HG03469 (cell line): ENCODE results near the gene EIF3F.
A peak's percentile ranks its signal among the peaks of the same experiment; 100 is the strongest.
"Not testable (repeated sequence)": the region's sequence is repeated elsewhere in the genome, so short reads cannot be mapped to it uniquely, and the experiment has no call there.

Experiments
- ATAC-seq: cut with Tn5 transposase; IDR thresholded peaks from one replicate; pipeline ENCODE4 v1.9.1; 2021; ENCODE audit warnings: mild to moderate bottlenecking, moderate library complexity, moderate number of reproducible peaks; ENCODE audit not compliant: unreplicated experiment

Gene EIF3F

GRCh38 chr11:7987560-7987883, 385 bp downstream of the EIF3F start:
- ATAC-seq: not testable (repeated sequence)

DNA sequence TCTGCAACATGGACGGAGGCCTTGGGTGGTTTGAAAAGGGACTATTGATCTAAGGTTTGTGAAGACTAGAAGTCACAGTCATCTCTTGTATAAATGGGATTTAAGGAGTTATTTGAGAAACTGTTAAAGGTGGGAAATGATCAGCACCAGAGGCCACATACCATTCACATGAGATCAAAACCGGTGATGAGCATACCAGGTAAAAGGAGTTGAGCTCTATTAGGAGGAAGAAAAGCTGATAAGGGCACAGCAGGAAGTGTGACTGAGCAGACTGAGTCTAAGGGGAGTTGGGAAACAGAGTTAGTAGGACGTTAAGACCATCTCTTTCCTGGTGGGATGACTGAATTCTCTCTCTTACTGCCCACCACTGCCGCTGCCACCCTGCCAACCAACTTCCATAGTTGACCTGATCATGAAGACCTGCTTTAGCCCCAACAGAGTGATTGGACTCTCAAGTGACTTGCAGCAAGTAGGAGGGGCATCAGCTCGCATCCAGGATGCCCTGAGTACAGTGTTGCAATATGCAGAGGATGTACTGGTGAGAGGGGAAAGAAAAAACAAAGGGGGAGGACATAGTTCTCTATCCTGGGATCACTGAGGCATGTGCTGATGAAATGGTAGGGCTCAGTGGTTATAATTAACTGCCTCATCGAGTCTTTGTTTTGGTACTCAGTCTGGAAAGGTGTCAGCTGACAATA, 7.6 kb downstream of the EIF3F start:
- no peak for ATAC-seq

GRCh38 chr11:7999795-8000194, 12.7 kb downstream of the EIF3F start:
- no peak for ATAC-seq

GRCh38 chr11:8000390-8000789, 13.3 kb downstream of the EIF3F start:
- no peak for ATAC-seq

DNA sequence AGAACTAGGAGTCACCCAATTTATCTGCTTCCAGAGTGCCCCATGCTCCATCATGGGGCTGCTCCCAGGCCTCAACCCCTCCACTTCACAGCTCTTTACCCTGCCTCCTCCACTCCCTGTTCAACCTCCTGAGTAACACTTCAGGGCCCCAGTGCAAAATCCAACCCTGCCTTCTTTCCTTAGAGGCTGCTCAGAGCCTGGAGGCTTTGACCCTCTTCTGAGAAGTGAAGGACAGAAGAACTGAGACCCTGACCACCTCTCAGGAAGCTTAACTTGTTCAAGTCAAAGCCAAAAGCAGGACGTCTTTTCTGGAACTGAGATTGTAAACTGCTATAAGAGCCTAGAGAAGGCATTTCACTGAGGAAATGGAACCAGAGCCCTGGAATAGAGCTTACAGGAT, 15.5 kb downstream of the EIF3F start:
- no peak for ATAC-seq

DNA sequence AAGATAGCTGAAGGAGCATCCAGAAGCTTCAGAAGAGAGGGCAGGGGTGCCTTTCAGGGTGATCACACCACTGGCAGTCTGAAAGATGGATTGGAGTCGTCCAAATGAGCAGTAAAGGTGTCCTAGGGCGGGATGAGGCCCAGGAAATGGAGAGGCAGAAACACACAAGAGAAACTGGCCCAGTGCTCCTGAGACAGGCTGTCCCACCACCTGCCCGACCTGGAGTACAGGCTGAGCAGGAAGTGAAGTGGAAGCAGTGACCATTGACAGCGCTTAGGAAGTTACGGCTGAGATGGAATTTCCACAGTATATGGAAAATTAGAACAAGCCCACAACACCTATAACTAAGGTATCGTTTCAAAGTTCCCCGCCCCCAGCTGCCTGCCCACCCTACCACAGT, 16.1 kb downstream of the EIF3F start:
- ATAC-seq: no peak

GRCh38 chr11:8004008-8004407, 16.9 kb downstream of the EIF3F start:
- ATAC-seq: no peak

GRCh38 chr11:8005556-8005955, 18.4 kb downstream of the EIF3F start:
- no peak for ATAC-seq

GRCh38 chr11:8006349-8006977, 19.3 kb downstream of the EIF3F start:
- peak; percentile 76 for ATAC-seq

- ATAC-seq: no peak
Measured at GRCh38 chr11:8008212-8008611, 21.1 kb downstream of the EIF3F start.

DNA sequence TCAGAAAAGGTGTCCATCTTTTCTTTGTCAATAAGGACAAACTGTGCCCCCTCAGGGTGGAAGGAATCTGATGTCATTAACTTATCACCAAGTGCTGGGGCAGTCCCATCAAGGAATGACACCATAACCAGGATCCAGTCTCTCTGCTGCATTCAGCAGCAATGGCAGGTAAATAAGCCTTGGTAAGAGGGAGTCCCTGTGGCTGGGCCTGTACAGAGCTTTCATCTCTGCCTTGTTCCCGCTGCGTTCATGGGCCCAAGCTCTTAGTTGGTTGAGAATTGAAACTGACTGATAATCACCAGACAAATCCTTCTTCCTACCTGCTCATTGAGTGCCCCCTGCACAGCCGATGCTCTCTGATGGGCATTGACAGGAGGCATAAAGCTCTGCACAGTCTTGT, 22.7 kb downstream of the EIF3F start:
- ATAC-seq: no peak

DNA sequence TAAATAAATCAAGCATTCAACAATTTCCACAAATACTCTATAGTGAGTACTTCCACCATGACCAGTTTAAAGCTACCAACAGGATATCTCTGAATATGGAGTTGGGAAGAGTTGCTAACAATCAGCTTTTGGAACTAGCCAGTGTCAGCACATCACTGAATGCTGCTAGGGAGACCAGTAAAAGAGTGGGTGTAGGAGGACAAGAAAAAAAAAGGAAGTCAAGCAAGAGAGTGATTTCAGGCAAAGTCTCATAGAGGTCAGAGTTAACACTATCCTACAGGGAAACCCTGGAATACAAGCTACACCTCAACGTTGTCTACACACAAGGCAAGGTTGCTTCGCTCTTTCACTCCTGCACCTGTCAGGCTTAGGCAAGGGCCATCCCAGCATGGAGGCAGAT, 24.2 kb downstream of the EIF3F start:
- no peak for ATAC-seq

DNA sequence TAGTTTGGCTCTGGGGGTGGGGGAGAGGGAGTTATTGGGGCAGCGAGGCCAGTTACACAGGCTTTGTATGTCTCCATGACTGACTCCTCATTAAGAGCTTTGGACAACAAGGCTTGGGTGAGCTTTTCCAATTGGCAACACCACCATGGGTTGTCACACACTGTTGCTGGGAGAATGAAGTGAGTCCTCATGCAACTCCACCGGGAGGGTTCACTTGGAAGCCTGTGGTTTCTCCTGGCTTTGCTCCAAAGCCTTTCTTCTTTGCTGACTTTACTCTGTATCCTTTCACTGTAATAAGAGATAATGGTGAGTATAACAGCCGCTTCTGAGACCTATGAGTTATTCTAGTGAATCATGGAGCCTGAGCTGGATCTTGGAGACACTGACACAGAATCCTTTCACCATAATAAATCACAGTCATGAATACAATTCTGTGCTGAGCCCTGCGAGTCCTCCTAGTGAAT, 24.9 kb downstream of the EIF3F start:
- ATAC-seq: no peak

GRCh38 chr11:8013833-8014232, 26.7 kb downstream of the EIF3F start:
- no peak for ATAC-seq

DNA sequence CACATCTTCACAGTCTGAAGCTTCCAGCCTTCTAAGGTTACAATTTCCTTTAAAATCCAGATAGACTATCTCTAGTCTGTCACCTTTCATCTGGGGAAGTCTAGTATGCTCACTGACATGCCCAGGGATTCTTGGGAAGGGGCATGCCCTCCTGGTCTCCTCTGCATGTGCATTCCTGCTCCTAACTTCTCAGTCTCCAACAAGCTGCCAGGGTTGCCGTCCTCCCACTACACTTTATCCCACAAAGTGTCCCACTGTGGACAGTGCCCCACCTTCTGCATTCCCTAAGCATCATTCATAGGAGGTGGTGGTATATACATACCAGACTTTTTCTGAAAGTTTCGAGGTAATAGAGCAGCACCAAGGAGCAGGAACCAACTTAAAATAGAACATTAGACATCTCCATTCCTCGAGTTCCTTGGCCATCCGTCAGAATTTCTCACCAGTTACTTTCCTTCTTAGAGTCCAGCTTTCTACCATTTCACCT, 28.7 kb downstream of the EIF3F start:
- ATAC-seq: no peak

DNA sequence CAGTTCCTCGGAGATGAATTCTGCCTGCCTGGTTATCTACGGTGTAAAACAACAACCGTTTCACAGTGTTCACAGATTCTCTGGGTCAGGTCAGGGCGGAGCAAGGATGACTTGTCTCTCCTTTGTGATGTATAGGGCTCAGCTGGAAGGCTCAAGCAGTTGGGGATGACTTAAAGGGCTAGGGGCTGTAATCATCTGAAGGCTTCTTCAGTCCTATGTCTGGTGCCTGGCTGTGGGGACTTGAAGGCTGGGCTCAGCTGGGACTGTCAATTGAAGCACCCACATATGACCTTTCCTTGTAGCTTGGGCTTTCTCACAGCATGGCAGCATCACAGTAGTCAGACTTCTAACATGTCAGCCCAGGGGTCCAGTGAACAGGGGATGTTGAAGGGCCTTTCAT, 29.3 kb downstream of the EIF3F start:
- ATAC-seq: no peak

DNA sequence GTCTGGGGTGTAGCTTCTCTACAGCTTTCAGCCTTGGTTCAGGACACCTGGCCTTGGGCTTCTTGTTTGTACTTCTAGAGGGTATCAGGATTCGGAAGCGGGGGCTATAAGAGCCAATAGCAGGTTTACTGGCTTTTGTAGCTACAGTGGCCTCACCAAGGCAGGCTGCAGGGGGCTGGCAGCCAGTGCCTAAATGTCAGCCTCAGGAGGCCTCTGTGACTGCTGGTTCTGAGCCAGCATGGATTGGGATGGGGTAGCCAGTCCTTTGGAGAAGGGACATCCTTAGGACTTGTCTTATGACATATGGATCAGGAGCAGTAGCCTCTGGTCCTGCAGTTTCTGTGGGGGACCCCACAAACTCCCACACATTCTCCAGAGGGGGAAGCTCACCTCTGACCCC, 29.9 kb downstream of the EIF3F start:
- no peak for ATAC-seq

DNA sequence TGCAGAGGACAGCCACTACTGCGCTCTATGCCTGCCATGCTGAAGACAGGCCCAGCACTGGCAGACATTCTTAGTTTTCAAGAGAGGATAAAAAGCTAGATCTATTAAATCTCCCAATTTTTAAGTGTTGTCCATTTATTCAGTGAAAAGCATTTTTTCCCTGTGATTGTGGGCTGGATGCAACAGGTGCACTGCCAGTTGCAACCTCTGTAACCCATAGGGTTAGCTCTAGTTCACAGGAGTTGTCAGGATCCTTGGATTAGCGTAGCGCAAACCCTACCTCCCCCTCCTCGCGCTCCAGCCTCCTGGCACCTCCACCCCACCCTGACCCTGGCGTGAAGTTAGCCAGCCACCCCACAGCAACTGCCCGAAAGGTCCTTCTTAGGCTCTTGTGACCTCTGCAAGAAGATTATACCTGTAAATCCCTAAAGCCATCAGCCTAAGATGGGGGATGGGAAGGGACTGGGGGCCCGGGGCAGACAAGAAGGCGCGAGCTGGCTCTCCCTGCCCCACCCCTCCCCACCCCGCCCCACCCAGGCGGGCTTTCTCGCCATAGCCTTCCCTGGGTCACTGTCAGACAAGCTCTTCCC, 30.9 kb downstream of the EIF3F start:
- no peak for ATAC-seq

GRCh38 chr11:8018484-8019313, 31.6 kb downstream of the EIF3F start:
- no peak for ATAC-seq

DNA sequence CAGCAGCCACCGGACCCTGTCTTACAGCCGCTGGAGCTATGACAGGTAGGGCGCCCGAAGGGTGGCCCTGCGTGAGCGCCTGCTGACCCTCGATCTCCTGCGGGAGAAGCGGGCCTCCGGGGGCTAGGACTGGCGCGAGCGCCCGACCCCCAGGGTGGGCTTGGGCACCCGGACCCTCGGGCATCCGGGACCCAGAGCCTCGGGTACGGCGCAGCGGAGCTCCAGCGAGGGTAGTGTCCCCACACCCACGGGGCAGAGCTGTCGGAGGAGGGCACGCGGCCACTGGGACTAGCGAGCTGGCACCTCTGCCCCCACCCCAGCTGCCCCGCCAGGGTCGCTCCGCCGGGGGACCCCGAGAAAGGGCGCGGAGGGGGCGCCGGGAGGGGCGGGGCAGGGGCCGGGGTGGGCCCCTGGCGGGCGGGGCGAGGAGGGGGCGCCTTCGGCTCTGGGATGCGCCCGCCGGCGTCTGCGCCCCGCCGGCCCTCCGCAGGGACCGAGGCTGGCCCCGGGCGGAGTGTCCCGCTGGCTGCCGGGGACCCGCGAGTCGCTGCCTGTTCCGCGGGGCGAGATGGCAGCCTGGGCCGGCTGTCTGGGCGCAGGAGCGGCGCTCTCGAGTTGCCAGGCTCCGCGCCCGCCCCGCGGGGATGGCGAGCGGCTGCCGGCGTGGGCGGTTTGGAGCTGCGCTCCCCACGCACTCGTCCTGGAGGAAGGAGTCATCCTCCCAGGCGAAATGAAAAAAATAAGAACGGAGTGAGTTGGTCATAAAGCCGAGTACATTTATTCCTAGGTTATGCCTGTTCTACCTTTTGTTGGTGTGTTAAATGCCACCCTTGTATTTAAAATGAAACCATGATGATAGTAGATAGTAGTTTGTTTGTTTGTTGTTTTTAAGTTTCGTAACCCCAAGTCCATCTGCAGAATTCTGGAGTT, 32.4 kb downstream of the EIF3F start:
- no peak for ATAC-seq
